ENCODE measurements around the gene MYL10. TPM values are rescaled to one million over a fixed set of nuclear protein-coding genes. Genes with fewer than 3 reads are reported as not detected.

Gene MYL10
- polyA plus RNA-seq, 4 donors = not detected

- H3K27ac ChIP-seq (ENCODE audit: low read depth in 1 of 3, low read length in 2 of 3) = no peak overlapping the region
- WGBS, 3 donors = 53 to 66% (median 54%) methylated on average over 12 of the region's 12 CpGs
- FAIRE-seq (no peak), DNase-seq (no peak)
- no peak overlapping the region for H3K4me3 ChIP-seq (ENCODE audit: low read depth in 1 of 3, low read length in 3 of 3)
- H3K36me3 ChIP-seq (ENCODE audit: control insufficient read depth in 3 of 3, insufficient read depth in 2 of 3, low read depth in 1 of 3, low read length in 3 of 3) = no peaks in the 10 kb centered on the region
- peaks cover 0 to 14% (median 0%) of the 10 kb centered on the region in 3 donors for H3K4me1 ChIP-seq (ENCODE audit: control insufficient read depth in 3 of 3, insufficient read depth in 2 of 3, low read depth in 1 of 3, low read length in 2 of 3)
- no peaks in the 10 kb centered on the region for H3K27me3 ChIP-seq (ENCODE audit: control insufficient read depth in 3 of 3, insufficient read depth in 3 of 3, low read length in 3 of 3)
- no peaks in the 10 kb centered on the region for H3K9me3 ChIP-seq (ENCODE audit: control insufficient read depth in 2 of 2, insufficient read depth in 1 of 2, low read depth in 1 of 2, low read length in 1 of 2)
These were observed 27.0 kb downstream of the MYL10 start for GRCh38 chr7:101602082-101602481.

- Histone ChIP-seq H3K36me3 (ENCODE audit: control insufficient read depth in 3 of 3, insufficient read depth in 2 of 3, low read depth in 1 of 3, low read length in 3 of 3) (no peaks in the 10 kb centered on the region), H3K27me3 (ENCODE audit: control insufficient read depth in 3 of 3, insufficient read depth in 3 of 3, low read length in 3 of 3) (no peaks in the 10 kb centered on the region), H3K9me3 (ENCODE audit: control insufficient read depth in 2 of 2, insufficient read depth in 1 of 2, low read depth in 1 of 2, low read length in 1 of 2) (peaks cover 0 to 3% of the 10 kb centered on the region in 2 donors), H3K4me1 (ENCODE audit: control insufficient read depth in 3 of 3, insufficient read depth in 2 of 3, low read depth in 1 of 3, low read length in 2 of 3) (peaks cover 0 to 14% (median 0%) of the 10 kb centered on the region in 3 donors), H3K27ac (ENCODE audit: low read depth in 1 of 3, low read length in 2 of 3) (no peak overlapping the region), H3K4me3 (ENCODE audit: low read depth in 1 of 3, low read length in 3 of 3) (no peak overlapping the region)
- WGBS, 3 donors = 81 to 95% (median 84%) methylated on average over 3 of the region's 3 CpGs
- DNase-seq (no peak), FAIRE-seq (no peak)
These were observed 29.3 kb downstream of the MYL10 start for GRCh38 chr7:101599787-101600186.

GRCh38 chr7:101598986-101599771 lies 29.9 kb downstream of the MYL10 start:
- no peak for DNase-seq
- Histone ChIP-seq H3K9me3 (ENCODE audit: control insufficient read depth in 2 of 2, insufficient read depth in 1 of 2, low read depth in 1 of 2, low read length in 1 of 2) (peaks cover 0 to 3% of the 10 kb centered on the region in 2 donors), H3K4me3 (ENCODE audit: low read depth in 1 of 3, low read length in 3 of 3) (no peak overlapping the region), H3K4me1 (ENCODE audit: control insufficient read depth in 3 of 3, insufficient read depth in 2 of 3, low read depth in 1 of 3, low read length in 2 of 3) (peaks cover 0 to 14% (median 0%) of the 10 kb centered on the region in 3 donors), H3K27me3 (ENCODE audit: control insufficient read depth in 3 of 3, insufficient read depth in 3 of 3, low read length in 3 of 3) (no peaks in the 10 kb centered on the region), H3K27ac (ENCODE audit: low read depth in 1 of 3, low read length in 2 of 3) (peak overlapping the region in 1 of 3 donors; percentile 55), H3K36me3 (ENCODE audit: control insufficient read depth in 3 of 3, insufficient read depth in 2 of 3, low read depth in 1 of 3, low read length in 3 of 3) (no peaks in the 10 kb centered on the region)
- WGBS, 3 donors = 82 to 85% (median 82%) methylated on average over 16 of the region's 16 CpGs
- no peak for FAIRE-seq

- no peaks in the 10 kb centered on the region for H3K36me3 ChIP-seq (ENCODE audit: control insufficient read depth in 3 of 3, insufficient read depth in 2 of 3, low read depth in 1 of 3, low read length in 3 of 3)
- H3K9me3 ChIP-seq (ENCODE audit: control insufficient read depth in 2 of 2, insufficient read depth in 1 of 2, low read depth in 1 of 2, low read length in 1 of 2) = peaks cover 0 to 3% of the 10 kb centered on the region in 2 donors
- DNase-seq = peak; percentile 66 to 80
- 19 to 59% (median 40%) methylated on average over 16 to 18 of the region's 18 CpGs for WGBS, 3 donors
- no peak overlapping the region for H3K4me3 ChIP-seq (ENCODE audit: low read depth in 1 of 3, low read length in 3 of 3)
- no peak for FAIRE-seq
- peaks cover 0 to 14% (median 0%) of the 10 kb centered on the region in 3 donors for H3K4me1 ChIP-seq (ENCODE audit: control insufficient read depth in 3 of 3, insufficient read depth in 2 of 3, low read depth in 1 of 3, low read length in 2 of 3)
- no peaks in the 10 kb centered on the region for H3K27me3 ChIP-seq (ENCODE audit: control insufficient read depth in 3 of 3, insufficient read depth in 3 of 3, low read length in 3 of 3)
- peak overlapping the region in 1 of 3 donors; percentile 55 for H3K27ac ChIP-seq (ENCODE audit: low read depth in 1 of 3, low read length in 2 of 3)
These were observed 30.6 kb downstream of the MYL10 start for GRCh38 chr7:101598422-101598985.

GRCh38 chr7:101597941-101598340 lies 31.2 kb downstream of the MYL10 start:
- Histone ChIP-seq H3K9me3 (ENCODE audit: control insufficient read depth in 2 of 2, insufficient read depth in 1 of 2, low read depth in 1 of 2, low read length in 1 of 2) (peaks cover 0 to 3% of the 10 kb centered on the region in 2 donors), H3K4me1 (ENCODE audit: control insufficient read depth in 3 of 3, insufficient read depth in 2 of 3, low read depth in 1 of 3, low read length in 2 of 3) (peaks cover 0 to 14% (median 0%) of the 10 kb centered on the region in 3 donors), H3K4me3 (ENCODE audit: low read depth in 1 of 3, low read length in 3 of 3) (no peak overlapping the region), H3K27me3 (ENCODE audit: control insufficient read depth in 3 of 3, insufficient read depth in 3 of 3, low read length in 3 of 3) (no peaks in the 10 kb centered on the region), H3K27ac (ENCODE audit: low read depth in 1 of 3, low read length in 2 of 3) (peak overlapping the region in 2 of 3 donors; percentile 18 to 55), H3K36me3 (ENCODE audit: control insufficient read depth in 3 of 3, insufficient read depth in 2 of 3, low read depth in 1 of 3, low read length in 3 of 3) (no peaks in the 10 kb centered on the region)
- WGBS, 3 donors = 46 to 61% (median 55%) methylated on average over 6 of the region's 6 CpGs
- FAIRE-seq = no peak
- no peak for DNase-seq

GRCh38 chr7:101596898-101597297 lies 32.2 kb downstream of the MYL10 start:
- WGBS, 3 donors = 47 to 57% (median 49%) methylated on average over 1 of the region's 1 CpG
- no peaks in the 10 kb centered on the region for H3K27me3 ChIP-seq (ENCODE audit: control insufficient read depth in 3 of 3, insufficient read depth in 3 of 3, low read length in 3 of 3)
- no peak overlapping the region for H3K27ac ChIP-seq (ENCODE audit: low read depth in 1 of 3, low read length in 2 of 3)
- FAIRE-seq (no peak), DNase-seq (no peak)
- H3K36me3 ChIP-seq (ENCODE audit: control insufficient read depth in 3 of 3, insufficient read depth in 2 of 3, low read depth in 1 of 3, low read length in 3 of 3) = no peaks in the 10 kb centered on the region
- H3K9me3 ChIP-seq (ENCODE audit: control insufficient read depth in 2 of 2, insufficient read depth in 1 of 2, low read depth in 1 of 2, low read length in 1 of 2) = peaks cover 0 to 3% of the 10 kb centered on the region in 2 donors
- H3K4me1 ChIP-seq (ENCODE audit: control insufficient read depth in 3 of 3, insufficient read depth in 2 of 3, low read depth in 1 of 3, low read length in 2 of 3) = peaks cover 0 to 14% (median 0%) of the 10 kb centered on the region in 3 donors
- no peak overlapping the region for H3K4me3 ChIP-seq (ENCODE audit: low read depth in 1 of 3, low read length in 3 of 3)

GRCh38 chr7:101595766-101596537 lies 33.1 kb downstream of the MYL10 start:
- H3K27me3 ChIP-seq (ENCODE audit: control insufficient read depth in 3 of 3, insufficient read depth in 3 of 3, low read length in 3 of 3) = no peaks in the 10 kb centered on the region
- peaks cover 0 to 14% (median 0%) of the 10 kb centered on the region in 3 donors for H3K4me1 ChIP-seq (ENCODE audit: control insufficient read depth in 3 of 3, insufficient read depth in 2 of 3, low read depth in 1 of 3, low read length in 2 of 3)
- 88 to 95% (median 89%) methylated on average over 4 of the region's 4 CpGs for WGBS, 3 donors
- H3K9me3 ChIP-seq (ENCODE audit: control insufficient read depth in 2 of 2, insufficient read depth in 1 of 2, low read depth in 1 of 2, low read length in 1 of 2) = peaks cover 0 to 3% of the 10 kb centered on the region in 2 donors
- no peak overlapping the region for H3K4me3 ChIP-seq (ENCODE audit: low read depth in 1 of 3, low read length in 3 of 3)
- no peak for DNase-seq
- FAIRE-seq = no peak
- H3K27ac ChIP-seq (ENCODE audit: low read depth in 1 of 3, low read length in 2 of 3) = no peak overlapping the region
- no peaks in the 10 kb centered on the region for H3K36me3 ChIP-seq (ENCODE audit: control insufficient read depth in 3 of 3, insufficient read depth in 2 of 3, low read depth in 1 of 3, low read length in 3 of 3)

GRCh38 chr7:101595246-101595645 lies 33.9 kb downstream of the MYL10 start:
- no peak for FAIRE-seq
- H3K4me3 ChIP-seq (ENCODE audit: low read depth in 1 of 3, low read length in 3 of 3) = no peak overlapping the region
- no peaks in the 10 kb centered on the region for H3K27me3 ChIP-seq (ENCODE audit: control insufficient read depth in 3 of 3, insufficient read depth in 3 of 3, low read length in 3 of 3)
- peaks cover 0 to 14% (median 0%) of the 10 kb centered on the region in 3 donors for H3K4me1 ChIP-seq (ENCODE audit: control insufficient read depth in 3 of 3, insufficient read depth in 2 of 3, low read depth in 1 of 3, low read length in 2 of 3)
- no peaks in the 10 kb centered on the region for H3K36me3 ChIP-seq (ENCODE audit: control insufficient read depth in 3 of 3, insufficient read depth in 2 of 3, low read depth in 1 of 3, low read length in 3 of 3)
- 90 to 100% (median 93%) methylated on average over 1 of the region's 1 CpG for WGBS, 3 donors
- H3K9me3 ChIP-seq (ENCODE audit: control insufficient read depth in 2 of 2, insufficient read depth in 1 of 2, low read depth in 1 of 2, low read length in 1 of 2) = peaks cover 0 to 3% of the 10 kb centered on the region in 2 donors
- no peak for DNase-seq
- H3K27ac ChIP-seq (ENCODE audit: low read depth in 1 of 3, low read length in 2 of 3) = no peak overlapping the region
